ENCODE data around the gene ADAM8.

The ADAM8 gene

DNA sequence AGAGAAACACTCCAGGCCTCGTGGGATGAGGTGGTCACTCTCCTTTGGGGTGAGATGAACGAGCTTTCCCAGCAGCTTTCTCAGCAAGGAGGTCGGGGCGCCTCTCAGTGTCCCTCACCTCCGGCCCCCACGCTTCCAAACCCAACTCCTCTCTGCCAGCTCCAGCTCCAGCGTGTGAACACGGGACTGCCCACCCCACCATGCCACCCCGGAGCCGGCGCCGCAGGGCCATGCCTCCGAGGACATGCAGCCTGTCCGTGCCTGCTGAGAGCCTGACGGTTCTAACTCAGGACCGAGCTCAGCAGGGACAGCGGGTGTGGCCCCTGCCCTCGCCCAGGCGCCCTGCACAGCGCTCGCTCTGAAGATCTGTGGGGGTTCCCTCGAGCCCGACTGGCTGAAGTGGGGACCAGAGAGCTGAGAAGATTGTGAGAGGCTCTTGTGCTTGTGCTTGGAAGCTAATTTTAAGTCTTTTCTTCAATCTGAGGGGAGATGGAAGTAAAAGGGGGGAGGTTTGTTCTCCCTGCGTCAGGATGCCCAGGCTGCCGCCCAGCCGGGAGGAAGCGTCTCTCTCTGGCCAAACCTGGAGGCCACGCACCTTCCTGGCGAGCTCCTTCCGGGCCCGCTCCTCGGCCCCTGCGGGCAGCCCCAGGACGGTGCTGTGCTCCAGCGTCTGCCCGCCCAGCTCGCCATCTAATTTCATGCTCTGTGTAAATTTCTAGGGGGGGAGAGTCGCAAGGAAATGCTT lies 5.1 kb upstream of the ADAM8 start:
- no peak for DNase-seq (ENCODE audit: low spot score)

DNA sequence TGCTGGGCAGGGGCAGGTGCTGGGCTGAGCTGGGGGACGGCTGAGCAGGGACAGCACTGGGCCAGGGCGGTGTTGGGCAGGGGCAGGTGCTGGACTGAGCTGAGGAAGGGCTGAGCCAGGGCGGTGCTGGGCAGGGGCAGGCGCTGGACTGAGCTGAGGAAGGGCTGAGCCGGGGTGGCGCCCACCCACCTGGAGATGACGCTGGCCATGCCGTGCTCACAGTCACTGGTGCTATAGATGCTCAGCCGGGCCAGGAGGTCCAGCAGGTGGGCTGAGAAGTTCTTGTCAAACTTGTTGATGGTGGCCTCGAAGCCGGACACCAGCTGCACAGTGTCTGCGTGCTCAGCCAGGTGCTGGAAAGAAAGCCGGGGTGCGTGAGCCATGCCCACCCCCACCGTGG lies 4.4 kb upstream of the ADAM8 start:
- no peak for DNase-seq (ENCODE audit: low spot score)

DNA sequence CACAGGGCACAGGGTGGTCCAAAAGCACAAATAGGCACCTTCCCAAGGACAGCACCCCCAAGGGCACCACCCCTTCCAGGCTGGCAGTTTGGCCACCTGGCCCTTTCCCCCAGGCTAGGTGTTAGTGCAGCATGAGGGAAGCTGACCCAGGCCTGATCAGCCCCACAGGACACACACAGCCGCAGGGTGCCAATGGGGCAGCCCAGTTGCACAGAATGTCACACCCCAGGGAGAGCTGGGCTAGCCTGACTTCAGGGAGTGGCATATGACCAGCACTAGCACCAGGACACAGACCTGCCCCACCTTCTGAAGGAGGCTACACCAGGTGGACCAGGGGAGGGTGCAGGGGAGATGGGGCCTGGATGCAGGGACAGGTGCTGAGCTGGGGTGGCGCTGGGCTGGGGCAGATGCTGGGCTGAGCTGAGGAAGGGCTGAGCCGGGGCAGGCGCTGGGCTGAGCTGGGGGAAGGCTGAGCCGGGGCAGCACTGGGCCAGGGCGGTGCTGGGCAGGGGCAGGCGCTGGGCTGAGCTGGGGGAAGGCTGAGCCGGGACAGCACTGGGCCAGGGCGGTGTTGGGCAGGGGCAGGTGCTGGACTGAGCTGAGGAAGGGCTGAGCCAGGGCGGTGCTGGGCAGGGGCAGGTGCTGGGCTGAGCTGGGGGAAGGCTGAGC lies 3.9 kb upstream of the ADAM8 start:
- DNase-seq (ENCODE audit: low spot score) = no peak

DNA sequence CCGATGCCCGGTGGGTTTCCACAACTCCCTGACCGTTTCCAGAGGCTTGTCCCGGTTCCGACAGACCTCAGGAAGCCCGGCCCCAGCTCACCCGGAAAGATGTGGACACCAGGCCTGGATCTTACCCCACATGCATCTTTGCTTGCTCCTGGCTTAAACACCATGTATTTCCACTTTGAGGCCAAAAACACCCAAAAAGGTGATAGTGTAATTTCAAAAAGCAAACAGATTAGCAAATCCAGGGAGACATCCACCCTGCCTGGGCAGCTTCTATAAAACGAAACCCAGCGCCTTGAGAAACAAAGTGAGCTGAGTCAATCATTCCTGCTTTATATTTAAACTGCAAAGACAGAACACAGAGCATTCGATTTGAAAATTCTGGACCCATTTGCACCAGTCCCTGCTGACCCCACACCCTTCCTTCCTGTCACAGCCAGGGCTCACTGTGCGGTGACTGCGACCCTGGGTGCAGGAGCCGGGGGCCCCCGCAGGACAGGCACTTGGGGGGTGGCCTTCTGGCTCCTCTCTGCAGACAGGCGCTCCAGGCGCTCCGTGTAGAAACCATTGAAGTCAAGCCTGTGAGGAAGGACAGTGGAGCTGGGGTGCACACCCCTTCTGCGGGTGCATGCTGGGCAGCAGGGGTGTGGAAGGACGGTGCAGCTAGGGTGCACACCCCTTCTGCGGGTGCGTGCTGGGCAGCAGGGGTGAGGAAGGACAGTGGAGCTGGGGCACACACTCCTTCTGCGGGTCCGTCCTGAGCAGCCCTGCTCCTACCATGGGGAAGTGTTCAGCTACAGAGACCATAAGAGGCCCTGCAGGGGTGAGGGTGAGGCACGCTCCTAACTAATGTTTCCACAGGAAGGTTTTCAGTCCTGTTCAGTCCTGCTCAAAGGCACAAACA lies 2.9 kb upstream of the ADAM8 start:
- DNase-seq (ENCODE audit: low spot score) = no peak

DNA sequence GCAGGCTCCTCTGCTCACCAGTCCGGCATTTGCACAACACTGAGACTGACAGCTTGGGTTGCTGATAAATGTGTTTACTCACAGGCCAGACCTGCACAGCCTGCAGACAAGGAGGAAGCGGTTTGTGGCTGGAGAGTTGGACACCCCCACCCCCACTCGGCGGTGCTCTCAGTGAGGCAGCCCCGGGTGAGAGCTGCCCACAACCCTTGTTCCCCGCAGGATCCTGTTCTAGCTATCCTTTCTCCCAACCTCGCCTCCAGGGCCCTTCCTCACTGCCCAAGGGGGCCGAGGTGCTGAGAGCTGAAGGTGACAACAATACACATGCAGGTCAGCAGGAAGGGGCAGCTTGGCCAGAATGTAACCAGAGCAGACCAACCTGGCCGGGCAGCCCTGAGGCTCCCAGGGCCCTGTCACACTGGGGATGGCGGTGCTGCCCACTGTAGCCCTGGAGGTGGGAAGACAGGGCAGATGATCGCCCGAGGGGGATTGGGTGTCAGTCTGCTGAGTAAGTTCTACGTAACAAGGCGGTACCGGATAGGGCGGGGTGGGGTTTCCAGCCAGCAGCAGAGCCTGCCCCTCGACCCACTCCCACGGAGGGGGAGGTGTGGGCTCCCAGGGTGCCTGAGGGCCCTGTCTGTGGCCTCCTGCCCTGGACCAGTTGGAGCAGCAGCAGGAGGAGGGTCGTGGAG lies 2.1 kb upstream of the ADAM8 start:
- DNase-seq (ENCODE audit: low spot score) = no peak

DNA sequence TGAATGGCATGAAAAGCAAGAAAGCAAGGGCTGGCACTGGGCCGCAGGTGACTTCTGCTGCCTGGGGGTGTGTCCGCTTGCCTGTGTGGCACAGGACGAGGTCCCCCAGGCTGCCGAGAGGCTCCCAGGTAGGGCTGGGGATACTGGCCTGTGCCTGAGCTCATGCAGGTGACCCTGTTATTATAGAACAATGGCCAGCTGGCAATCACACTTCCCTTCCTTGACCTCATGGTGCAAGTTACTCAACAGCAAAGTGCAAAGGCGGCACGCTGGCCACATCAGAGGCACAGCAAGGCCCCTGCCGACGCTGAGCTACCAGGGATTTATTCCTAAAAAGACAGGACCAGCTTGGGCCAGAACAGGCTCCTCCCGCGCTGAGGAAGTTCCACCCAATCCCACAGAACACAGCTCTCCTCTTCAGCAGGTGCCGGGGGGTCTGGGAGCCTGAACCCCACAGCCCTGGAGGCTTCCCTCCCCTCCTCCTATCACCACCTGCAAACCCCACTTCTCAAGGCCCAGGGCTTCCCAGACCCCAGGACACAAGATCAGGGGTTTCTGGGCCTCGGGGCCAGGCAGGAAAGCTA lies 1.4 kb upstream of the ADAM8 start:
- no peak for DNase-seq (ENCODE audit: low spot score)

DNA sequence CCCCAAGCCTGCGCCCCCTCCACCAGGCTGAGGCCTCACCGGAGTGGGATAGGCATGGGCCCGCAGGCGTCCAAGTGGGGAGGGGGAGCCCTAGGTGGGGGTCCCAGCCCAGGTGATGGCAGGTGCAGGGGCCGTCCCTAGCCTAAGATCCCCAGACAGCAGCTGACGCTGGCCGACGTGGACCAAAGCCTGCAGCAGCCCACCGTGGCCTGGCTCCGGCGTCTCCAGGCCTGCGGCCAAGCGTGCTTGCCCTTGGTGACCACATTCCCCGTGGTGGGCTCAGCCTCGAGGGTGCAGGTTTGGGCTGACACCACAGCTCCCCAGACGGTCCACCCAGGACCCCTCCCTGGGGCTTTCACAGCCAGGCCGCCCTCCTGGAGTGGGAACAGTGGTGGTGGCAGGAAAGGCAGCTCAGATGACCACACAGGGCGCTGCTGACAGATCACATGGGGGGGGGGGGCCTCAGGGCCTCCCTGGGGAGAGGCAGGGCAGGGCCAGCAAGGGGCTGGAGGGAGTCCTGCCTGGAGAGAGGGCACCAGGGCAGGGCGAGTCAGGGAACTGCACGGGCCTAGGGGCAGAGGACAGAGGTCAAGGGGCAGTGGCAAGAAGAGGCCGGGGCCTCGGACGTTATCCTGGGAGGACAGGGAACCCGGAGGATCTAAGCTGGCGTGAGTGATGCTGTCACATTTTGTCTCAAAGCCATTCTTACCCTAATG lies 767 bp upstream of the ADAM8 start:
- no peak for DNase-seq (ENCODE audit: low spot score)

DNA sequence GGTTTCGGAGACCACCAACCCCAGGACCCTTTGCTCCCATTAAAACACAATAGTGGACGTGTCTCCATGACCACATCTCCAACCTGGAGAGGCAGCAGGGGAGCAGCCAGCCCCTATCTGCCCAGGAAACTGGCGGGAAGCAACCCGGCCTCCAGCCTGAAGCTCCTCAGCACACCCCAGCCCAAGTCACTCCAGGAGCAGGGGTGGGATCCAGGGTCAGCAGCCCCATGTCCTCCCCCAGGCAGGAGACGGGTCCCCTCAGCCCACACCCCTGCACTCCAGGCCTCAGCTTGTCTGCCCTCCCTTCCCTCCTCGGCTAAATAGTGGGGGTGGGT lies 601 bp downstream of the ADAM8 start:
- DNase-seq (ENCODE audit: low spot score) = no peak

DNA sequence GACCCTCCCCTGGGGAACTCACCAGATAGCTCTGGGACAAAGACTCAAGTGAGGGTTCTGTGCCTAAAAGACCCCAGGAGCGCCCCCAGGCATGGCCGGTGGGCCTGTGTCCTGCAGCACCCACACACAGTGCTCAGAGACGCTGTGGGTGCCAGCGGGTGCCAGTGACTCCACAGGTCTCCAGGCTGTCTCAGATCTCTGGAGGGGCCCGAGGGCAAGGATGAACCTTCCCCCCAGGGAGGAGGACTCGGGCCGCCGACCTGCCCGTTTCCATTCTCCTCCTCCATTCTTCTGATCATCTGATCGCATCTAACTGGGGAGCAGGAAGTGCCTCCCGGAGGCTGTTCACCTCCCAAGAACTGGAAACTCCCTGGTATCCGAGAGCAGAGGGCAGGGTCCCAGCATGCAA lies 980 bp downstream of the ADAM8 start:
- no peak for DNase-seq (ENCODE audit: low spot score)

DNA sequence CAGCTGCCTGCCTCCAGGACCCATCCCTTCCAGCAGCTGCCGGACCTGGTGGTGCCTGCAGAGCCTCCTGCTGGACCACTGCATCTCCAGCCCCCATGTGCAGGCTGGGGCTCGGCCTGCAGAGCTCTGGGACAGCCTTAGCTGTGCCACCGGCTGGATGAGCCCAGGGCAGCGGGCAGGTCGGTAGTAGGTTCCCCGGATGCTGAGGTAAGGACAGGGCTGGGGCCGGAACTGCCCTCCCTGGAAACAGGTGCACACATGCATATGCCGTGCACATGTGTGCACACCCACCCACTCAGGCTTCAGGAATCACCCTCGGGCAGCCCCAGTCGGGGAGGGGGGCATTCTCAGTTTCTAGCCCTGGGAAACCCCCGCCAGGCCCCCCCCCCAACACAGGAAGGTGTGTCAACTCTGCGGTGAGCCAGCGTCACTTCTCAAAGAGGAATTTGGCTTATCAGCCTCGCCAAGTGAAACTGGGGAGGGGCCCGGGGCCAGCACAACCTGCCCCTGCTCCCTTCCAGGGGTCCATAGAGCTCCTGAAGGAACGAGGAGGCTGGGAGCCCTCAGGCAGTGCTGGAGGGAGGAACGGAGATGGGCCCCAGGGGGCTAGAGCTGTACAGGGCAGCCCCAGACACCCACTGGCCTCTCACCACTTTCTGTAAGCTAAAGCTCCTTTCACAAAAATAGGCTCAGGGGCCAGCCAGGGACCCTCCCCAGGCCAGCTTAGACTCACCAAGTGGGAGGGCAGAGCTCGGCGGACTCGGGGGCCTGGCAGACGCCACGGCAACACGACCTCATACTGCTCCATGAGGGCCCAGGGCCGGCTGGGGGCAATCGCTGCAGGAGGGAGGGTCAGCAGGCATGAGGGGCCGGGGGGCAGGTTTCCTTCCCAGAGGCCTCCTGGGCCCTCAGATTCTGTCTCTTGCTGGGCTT lies 1.7 kb downstream of the ADAM8 start:
- no peak for DNase-seq (ENCODE audit: low spot score)

DNA sequence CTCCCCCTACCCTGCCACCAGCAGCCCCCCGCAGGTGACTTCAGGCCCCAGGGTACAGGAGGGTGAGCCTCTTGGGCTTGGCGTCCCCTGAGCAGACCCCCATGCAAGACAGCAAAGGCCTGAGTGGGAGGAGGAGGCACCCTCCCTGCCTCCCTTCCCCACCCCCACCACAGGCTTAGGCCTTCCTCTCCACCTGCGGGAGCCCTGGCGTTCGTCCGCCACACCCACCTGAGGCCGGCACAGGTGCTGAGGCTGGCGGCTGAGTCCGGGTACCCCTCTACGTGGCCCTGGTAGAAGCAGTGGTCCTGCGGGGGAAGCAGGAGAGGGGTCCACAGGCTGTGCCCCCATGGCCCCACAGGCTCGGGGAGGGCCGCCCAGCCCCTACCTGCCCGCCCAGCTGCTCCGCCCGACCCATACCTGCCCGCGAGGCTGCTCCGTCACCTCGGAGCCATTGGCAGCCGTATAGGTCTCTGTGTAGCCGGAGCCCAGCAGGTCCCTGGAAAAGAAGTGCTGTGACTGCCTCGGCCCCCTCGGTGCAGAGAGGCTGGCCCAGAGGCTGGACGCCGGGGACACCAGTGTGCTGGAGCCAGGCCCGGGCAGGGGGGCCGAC lies 3.0 kb downstream of the ADAM8 start:
- DNase-seq (ENCODE audit: low spot score) = no peak

DNA sequence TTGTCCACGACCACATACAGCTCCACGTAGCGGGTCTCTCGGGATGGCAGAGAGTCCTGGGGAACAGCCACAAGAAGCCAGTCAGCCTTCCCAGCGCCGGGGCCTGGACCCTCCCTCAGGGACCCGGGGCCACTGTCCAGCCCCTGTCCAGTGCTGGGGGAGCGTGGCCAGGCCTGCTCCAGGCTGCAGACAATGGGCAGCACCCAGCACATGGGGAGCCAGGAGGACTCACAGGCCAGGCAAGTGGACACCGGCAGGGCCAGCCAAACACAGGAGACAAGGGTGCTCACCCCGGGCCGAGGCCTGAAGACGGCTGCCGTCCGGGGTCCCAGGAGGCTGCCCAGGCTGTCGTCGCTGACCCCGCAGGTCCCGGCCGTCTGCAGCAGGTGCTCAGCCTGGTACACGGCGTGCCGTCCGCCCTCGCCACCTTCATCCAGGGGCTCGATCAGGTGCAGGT lies 3.7 kb downstream of the ADAM8 start:
- DNase-seq (ENCODE audit: low spot score) = no peak

DNA sequence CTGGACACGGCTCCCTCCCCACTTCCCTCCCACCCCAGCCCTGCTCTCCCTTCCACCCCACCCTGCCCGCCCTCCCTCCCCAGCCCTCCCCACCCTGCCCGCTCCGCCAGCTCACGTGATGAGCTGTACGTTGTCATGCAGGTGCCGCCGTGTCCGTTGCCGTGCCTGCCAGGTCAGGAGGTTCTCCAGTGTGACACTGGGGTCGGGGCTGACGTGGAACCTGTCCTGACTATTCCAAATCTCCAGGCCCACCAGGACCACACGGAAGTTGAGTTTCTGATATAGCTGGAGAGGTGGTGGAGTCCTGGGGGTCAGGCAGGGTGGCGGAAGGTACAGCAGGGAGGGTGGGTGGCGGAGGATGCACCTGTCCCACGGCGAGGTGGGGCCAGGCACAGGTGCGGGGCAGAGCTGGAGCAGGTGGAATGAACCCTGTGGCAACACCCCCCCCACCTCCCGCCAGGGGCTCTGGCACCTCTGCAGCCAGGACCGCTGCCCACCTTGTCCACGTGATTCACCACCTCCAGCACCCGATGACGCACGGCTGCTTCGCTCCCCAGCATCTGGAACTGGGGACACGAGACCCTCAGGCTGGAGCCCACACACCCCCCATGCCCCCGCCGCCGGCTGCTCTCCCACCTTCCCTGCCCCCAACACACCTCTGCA lies 4.2 kb downstream of the ADAM8 start:
- no peak for DNase-seq (ENCODE audit: low spot score)

DNA sequence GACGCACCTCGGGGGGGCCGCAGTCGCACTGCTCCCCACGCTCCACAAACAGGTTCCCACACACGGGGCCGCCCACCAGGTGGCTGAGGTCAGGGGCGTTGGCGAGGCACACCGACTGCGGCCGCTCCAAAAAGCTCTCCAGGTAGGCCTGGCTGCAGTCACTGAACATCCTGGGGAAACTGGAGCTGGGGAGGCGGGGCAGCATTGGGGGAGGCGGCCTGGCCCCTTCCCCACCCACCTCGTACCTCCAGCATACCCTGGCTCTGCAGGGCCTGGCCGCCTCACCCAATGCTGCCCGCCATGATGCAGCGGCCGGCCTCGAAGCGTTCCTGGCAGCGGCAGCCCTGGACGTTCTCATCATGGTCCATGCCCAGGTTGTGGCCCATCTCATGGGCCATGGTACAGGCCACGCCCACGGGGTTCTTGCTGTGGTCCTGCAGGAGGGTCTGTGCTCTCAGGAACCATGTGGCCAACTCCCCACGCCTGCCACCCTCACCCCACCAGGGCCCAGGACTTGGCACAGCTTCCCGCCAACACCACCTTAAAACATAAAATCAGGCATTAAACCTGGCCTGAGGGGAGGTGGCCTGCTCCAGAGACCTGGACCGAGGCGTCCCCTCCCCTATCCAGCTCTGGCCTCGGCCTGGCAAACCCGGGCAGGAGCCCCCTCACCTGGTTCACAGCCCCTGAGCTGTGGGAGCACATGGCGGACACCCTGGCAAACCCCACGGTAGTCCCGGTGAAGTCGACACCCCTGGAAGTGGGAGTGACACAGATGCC lies 5.0 kb downstream of the ADAM8 start:
- DNase-seq (ENCODE audit: low spot score) = peak; percentile 70

DNA sequence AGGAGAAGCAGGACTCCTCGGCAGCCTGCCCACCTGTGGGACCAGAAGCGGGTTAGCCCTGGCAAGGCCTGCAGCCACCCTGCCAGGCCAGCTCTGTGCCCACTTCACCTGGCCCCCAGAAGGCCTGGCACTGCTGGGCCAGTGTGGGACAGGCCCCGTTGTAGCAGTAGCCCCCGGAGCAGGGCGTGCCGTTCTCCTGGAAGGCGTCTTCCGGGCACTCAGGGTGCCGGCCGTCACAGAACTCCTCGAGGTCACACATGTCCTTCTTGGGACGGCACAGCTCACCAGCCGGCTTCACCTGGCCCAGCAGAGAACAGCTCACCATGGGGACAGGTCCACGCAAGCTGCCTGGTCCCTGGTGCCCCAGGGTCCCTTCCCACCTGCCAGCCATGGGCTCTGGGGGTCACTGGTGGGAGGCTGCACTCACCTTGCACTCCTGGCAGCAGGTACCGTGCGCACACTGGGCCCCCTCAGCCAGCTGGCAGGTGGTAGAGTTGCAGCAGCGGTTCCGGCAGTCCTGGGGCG lies 5.8 kb downstream of the ADAM8 start:
- DNase-seq (ENCODE audit: low spot score) = no peak

DNA sequence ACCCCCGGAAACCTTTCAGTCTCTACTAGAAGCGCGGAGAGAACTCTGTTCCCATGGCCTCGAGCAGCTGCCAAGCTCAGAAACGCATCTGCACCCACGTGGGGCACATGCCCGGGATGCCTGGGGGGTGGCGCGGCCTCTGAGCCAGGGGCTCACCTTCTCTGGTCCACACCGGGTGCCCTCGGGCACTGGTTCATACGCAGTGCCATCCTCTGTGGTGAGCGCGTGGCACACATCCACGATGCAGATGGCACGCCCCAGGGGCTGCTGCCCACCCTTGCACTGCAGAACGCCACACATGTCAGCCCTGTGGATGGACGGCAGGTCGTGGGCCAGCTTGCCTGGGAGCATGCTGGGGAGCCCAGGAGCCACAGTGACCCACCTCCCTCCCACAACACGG lies 6.5 kb downstream of the ADAM8 start:
- no peak for DNase-seq (ENCODE audit: low spot score)

DNA sequence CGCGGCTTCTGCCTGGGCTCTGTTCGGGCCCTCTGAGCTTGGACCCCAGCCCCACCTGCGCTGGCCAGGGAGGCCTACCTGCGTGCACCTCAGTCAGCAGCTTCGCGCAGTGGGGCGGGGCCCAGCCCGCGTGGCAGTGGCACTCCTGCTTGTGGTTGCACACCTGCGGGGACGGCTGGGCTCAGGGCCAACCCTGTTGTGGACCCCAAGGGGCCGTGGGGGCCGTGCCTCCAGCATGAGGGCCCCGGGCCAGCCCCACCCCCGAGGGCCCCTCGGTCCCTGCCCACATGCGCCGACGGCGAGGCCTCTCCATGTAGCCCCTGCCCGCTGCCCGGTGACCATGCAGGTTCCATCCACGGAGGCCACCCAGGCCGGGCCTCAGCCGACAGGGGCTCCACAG lies 7.3 kb downstream of the ADAM8 start:
- DNase-seq (ENCODE audit: low spot score) = no peak

DNA sequence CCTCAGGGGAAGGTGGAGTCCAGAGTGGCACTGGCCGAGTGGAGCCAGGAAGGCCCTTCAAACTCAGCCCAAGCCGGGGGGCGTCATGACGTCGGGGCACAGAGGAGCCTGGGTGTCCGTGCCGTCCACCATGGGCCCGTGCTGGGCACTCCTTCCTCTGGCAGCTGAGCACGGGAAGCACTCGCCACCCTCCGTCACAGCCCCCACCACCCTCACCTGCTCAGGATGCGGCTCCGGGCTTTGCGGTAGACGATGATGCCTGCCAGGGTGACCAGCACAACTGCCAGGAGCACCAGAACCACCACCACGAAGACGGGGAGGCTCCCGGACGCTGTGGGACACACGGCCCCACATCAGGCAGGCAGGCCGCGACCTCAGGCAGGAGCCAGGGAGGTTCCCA lies 8.1 kb downstream of the ADAM8 start:
- no peak for DNase-seq (ENCODE audit: low spot score)
